B cell (primary cell): Measurements from ENCODE around the gene WDR18. TPM values are rescaled to one million over a fixed set of nuclear protein-coding genes. Genes with fewer than 3 reads are reported as not detected.
A peak's percentile ranks its signal among the peaks of the same experiment; 100 is the strongest.

ENCODE experiments used
- ATAC-seq: fragments of 200-7000 bp; cut with Tn5 transposase; one replicate; pipeline ENCODE4 v1.10.0; 2021; ENCODE audit warnings: low read depth, mild to moderate bottlenecking, moderate number of reproducible peaks, moderate library complexity
- CTCF ChIA-PET: fragments of 350-600 bp; sonication (Branson Sonifier 250); formaldehyde crosslinking; loops from one replicate; lab custom pipeline; 2021; ENCODE audit warnings: antibody characterized with exemption, inconsistent platforms; lab: Charles Lee
- POLR2A ChIA-PET: fragments of 350-600 bp; sonication (Branson Sonifier 250); formaldehyde crosslinking; loops from one replicate; lab custom pipeline; 2021; ENCODE audit warnings: antibody characterized with exemption; lab: Charles Lee
- DNase-seq: peaks from one replicate; pipeline ENCODE4 v3.0.0; 2013
- H2AFZ ChIP-seq: 2 replicates; pipeline ENCODE4 v1.6.1; 2012; ENCODE audit warnings: mild to moderate bottlenecking, low read depth, low read length; ENCODE audit not compliant: insufficient read depth, poor library complexity, severe bottlenecking
- H3K27ac ChIP-seq, 2 donors: 1 replicate in 1 of 2; 2 replicates in 1 of 2; pipeline ENCODE4 v1.5.1; 2012 to 2013; ENCODE audit warnings: low read length in 2 of 2, mild to moderate bottlenecking in 2 of 2, moderate library complexity in 1 of 2
- H3K27me3 ChIP-seq, 4 experiments: fragments of 200-600 bp in 1 of 4; sonication (generic) in 1 of 4; replicated peaks in 1 of 4; 1 replicate in 2 of 4; 2 replicates in 2 of 4; pipeline versions ENCODE4 v1.6.1 to v1.7.0; 2013 to 2016; ENCODE audit warnings: low read length in 3 of 4, mild to moderate bottlenecking in 2 of 4, mixed read lengths in 1 of 4, moderate library complexity in 1 of 4; ENCODE audit not compliant: insufficient read depth in 4 of 4, control insufficient read depth in 3 of 4; ENCODE audit errors: control extremely low read depth in 1 of 4
- H3K36me3 ChIP-seq, 2 experiments: replicated peaks in 1 of 2; 1 replicate in 1 of 2; 2 replicates in 1 of 2; pipeline versions ENCODE4 v1.6.1 to v1.7.1; 2013; ENCODE audit warnings: low read length in 1 of 2; ENCODE audit not compliant: insufficient read depth in 2 of 2, control insufficient read depth in 1 of 2; ENCODE audit errors: control extremely low read depth in 1 of 2, extremely low read depth in 1 of 2
- H3K4me1 ChIP-seq, 2 donors: fragments of 200-600 bp in 1 of 2; sonication (generic) in 1 of 2; 1 replicate in 1 of 2; 2 replicates in 1 of 2; pipeline versions ENCODE4 v1.5.1 to v1.6.1; 2013 to 2017; ENCODE audit warnings: low read length in 2 of 2; ENCODE audit not compliant: control insufficient read depth in 2 of 2, insufficient read depth in 2 of 2
- H3K4me2 ChIP-seq: replicated peaks from 2 replicates; pipeline ENCODE3; 2012; ENCODE audit warnings: mild to moderate bottlenecking, low read depth, low read length; ENCODE audit not compliant: poor library complexity, severe bottlenecking
- H3K4me3 ChIP-seq, 5 experiments: fragments of 200-600 bp in 1 of 5; sonication (generic) in 1 of 5; 1 replicate in 3 of 5; 2 replicates in 2 of 5; pipeline versions ENCODE4 v1.5.1 to v1.7.0; 2011 to 2016; ENCODE audit warnings: low read length in 4 of 5, mild to moderate bottlenecking in 4 of 5, low read depth in 2 of 5, control low read depth in 1 of 5, moderate library complexity in 1 of 5; ENCODE audit not compliant: insufficient read depth in 1 of 5; ENCODE audit errors: control extremely low read depth in 1 of 5, extremely low read depth in 1 of 5
- H3K79me2 ChIP-seq: fragments of 200-600 bp; sonication (generic); one replicate; pipeline ENCODE4 v1.6.0; 2016; ENCODE audit warnings: low read length; ENCODE audit not compliant: control insufficient read depth, insufficient read depth
- H3K9ac ChIP-seq: fragments of 200-600 bp; sonication (generic); 2 replicates; pipeline ENCODE4 v1.6.1; 2017; ENCODE audit warnings: mild to moderate bottlenecking, low read length, moderate library complexity
- H3K9me3 ChIP-seq, 3 donors: one replicate each; pipeline versions ENCODE4 v1.6.1 to v1.7.1; 2013; ENCODE audit warnings: low read length in 2 of 3; ENCODE audit not compliant: control insufficient read depth in 2 of 3, insufficient read depth in 1 of 3; ENCODE audit errors: control extremely low read depth in 1 of 3
- H4K20me1 ChIP-seq: 2 replicates; pipeline ENCODE4 v1.6.0; 2012; ENCODE audit warnings: mild to moderate bottlenecking, low read length; ENCODE audit not compliant: insufficient read depth, control insufficient read depth, poor library complexity, severe bottlenecking
- H3K27ac Mint-ChIP-seq: one replicate; pipeline ENCODE4 v1.8.0; 2021; ENCODE audit warnings: mixed read lengths
- H3K27me3 Mint-ChIP-seq: one replicate; pipeline ENCODE4 v1.8.0; 2021; ENCODE audit warnings: mixed read lengths
- H3K4me1 Mint-ChIP-seq: one replicate; pipeline ENCODE4 v1.8.0; 2021; ENCODE audit warnings: mixed read lengths
- H3K4me3 Mint-ChIP-seq: one replicate; pipeline ENCODE4 v1.8.0; 2021; ENCODE audit warnings: mixed read lengths
- H3K9me3 Mint-ChIP-seq: one replicate; pipeline ENCODE4 v1.8.0; 2022; ENCODE audit warnings: mixed read lengths; ENCODE audit not compliant: insufficient read depth
- CTCF ChIP-seq: fragments of 200-600 bp; IDR thresholded peaks from one replicate; pipeline ENCODE4 v1.8.0; 2022; ENCODE audit warnings: antibody characterized with exemption, mild to moderate bottlenecking
- EZH2 ChIP-seq: IDR thresholded peaks from 2 replicates; pipeline ENCODE4 v1.6.1; 2012; ENCODE audit warnings: borderline replicate concordance, low read depth, mild to moderate bottlenecking, moderate library complexity, low read length; ENCODE audit not compliant: insufficient read depth, poor library complexity, severe bottlenecking
- WGBS: methylation state at CpG from one replicate; pipeline ENCODE4 v1.1.5; 2013; ENCODE audit warnings: missing lambda C conversion rate; ENCODE audit not compliant: insufficient coverage; 5-methylcytosine and 5-hydroxymethylcytosine counted together
- intact Hi-C: fragments of 100-400 bp; cut with micrococcal nuclease; formaldehyde crosslinking; loops from one replicate; pipeline ENCODE4 v1.10.0; 2022
- polyA plus RNA-seq: library from polyadenylated mRNA; depleted of rRNA; stranded (reverse); fragments of >200 nt; gene quantifications from 2 replicates; pipeline ENCODE4 v1.2.3, GENCODE V29; 2012
- total RNA-seq, 2 donors: library from RNA; stranded (reverse); fragments of 120-200 nt in 1 of 2; gene quantifications; 1 replicate in 1 of 2; 2 replicates in 1 of 2; pipeline versions ENCODE4 v1.2.3 to v1.2.4, GENCODE V29; 2013 to 2022

WDR18 gene
- total and polyA plus RNA-seq, 2 donors (not counting 1 experiment from before 2014, with no cell fraction given), result 48.5 to 60.5 TPM

GRCh38 chr19:940591-941291, 43.4 kb upstream of the WDR18 start:
- ChIA-PET CTCF (interaction anchor here (3.1 kb wide), 1 partner anchor 17 kb away, joined by 16 read pairs; no protein-coding TSS in a partner anchor), POLR2A (interaction anchor here (0.7 to 1.0 kb wide), 3 partner anchors 8 to 17 kb away, joined by 3 to 4 read pairs (median 3); no protein-coding TSS in a partner anchor)
- no peaks in the 10 kb centered on the region for H3K27me3 ChIP-seq
- peaks cover 19 to 36% of the 10 kb centered on the region in 2 donors for H3K4me1 ChIP-seq
- TF ChIP-seq CTCF (no peak), EZH2 (no peak)
- peak overlapping the region; percentile 96 for H3K4me2 ChIP-seq
- peaks cover 42% of the 10 kb centered on the region for H3K79me2 ChIP-seq
- WGBS, result 1% methylated on average over 64 of the region's 64 CpGs
- peaks cover 0 to 22% (median 3%) of the 10 kb centered on the region in 3 donors for H3K9me3 ChIP-seq
- H3K4me3 ChIP-seq, result peak overlapping the region in 4 of 5 experiments; percentile 23 to 60 (median 48)
- H3K27ac Mint-ChIP-seq, result peak overlapping the region; percentile 81
- H2AFZ ChIP-seq, result peak overlapping the region; percentile 72
- H3K4me3 Mint-ChIP-seq, result peak overlapping the region; percentile 86
- H3K27ac ChIP-seq, result peak overlapping the region; percentile 3 to 77
- peak overlapping the region; percentile 66 for H3K9ac ChIP-seq
- no peaks in the 10 kb centered on the region for H3K27me3 Mint-ChIP-seq
- intact Hi-C loops, result loop anchor here (1.0 kb wide), 1 partner anchor 15 kb away; no protein-coding TSS in a partner anchor
- ATAC-seq (peak; percentile 69), DNase-seq (peak; percentile 84)
- H3K4me1 Mint-ChIP-seq, result peaks cover 39% of the 10 kb centered on the region
- H4K20me1 ChIP-seq, result peaks cover 25% of the 10 kb centered on the region
- H3K36me3 ChIP-seq, result peaks cover 2 to 3% of the 10 kb centered on the region in 2 experiments
- peaks cover 2% of the 10 kb centered on the region for H3K9me3 Mint-ChIP-seq
